ENCODE results near the gene TM9SF4. TPM values are rescaled to one million over a fixed set of nuclear protein-coding genes. Genes with fewer than 3 reads are reported as not detected.

Gene TM9SF4
- total RNA-seq, 4 donors from 2014 or later = 17.2 to 24.8 (median 22.1) TPM

DNA sequence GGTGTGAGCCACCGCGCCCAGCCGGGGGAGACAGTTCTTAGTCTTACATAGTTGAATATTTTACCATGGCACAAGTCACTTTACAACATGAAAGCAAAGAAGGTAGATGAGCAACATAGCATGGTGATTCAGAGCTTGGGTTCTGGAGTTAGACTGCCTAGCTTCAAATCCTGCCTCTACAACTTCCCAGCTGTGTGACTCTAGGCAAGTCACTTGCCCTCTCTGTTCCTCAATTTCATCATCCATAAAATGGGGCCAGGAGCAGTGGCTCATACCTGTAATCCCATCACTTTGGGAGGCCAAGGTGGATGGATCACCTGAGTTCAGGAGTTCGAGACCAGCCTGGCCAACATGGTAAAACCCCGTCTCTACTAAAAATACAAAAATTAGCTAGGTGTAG lies 31.2 kb upstream of the TM9SF4 start:
- TF ChIP-seq, protein P1, sequence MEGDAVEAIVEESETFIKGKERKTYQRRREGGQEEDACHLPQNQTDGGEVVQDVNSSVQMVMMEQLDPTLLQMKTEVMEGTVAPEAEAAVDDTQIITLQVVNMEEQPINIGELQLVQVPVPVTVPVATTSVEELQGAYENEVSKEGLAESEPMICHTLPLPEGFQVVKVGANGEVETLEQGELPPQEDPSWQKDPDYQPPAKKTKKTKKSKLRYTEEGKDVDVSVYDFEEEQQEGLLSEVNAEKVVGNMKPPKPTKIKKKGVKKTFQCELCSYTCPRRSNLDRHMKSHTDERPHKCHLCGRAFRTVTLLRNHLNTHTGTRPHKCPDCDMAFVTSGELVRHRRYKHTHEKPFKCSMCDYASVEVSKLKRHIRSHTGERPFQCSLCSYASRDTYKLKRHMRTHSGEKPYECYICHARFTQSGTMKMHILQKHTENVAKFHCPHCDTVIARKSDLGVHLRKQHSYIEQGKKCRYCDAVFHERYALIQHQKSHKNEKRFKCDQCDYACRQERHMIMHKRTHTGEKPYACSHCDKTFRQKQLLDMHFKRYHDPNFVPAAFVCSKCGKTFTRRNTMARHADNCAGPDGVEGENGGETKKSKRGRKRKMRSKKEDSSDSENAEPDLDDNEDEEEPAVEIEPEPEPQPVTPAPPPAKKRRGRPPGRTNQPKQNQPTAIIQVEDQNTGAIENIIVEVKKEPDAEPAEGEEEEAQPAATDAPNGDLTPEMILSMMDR (IDR thresholded peaks at IDR 0.05; ENCODE audit: low read depth) = no peak

DNA sequence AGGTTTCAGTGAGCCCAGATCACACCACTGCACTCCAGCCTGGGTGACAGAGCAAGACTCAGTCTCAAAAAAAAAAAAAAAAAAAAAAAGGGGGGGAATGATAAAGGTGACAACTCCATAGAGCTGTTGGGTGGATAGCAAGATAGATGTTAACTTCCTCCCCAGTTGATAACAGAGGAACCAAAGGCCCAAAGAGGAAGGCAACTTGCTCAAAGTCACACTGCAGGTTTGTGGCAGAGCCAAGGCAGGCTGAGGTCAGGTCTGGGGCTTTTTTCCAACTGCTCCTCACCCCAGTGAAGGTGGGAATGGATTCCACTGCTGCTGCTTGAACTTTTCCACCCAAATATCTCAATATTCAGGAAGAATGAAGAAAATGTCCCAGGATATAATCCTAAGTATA lies 30.7 kb upstream of the TM9SF4 start:
- TF ChIP-seq, protein P1 (IDR thresholded peaks at IDR 0.05; ENCODE audit: low read depth) = no peak

DNA sequence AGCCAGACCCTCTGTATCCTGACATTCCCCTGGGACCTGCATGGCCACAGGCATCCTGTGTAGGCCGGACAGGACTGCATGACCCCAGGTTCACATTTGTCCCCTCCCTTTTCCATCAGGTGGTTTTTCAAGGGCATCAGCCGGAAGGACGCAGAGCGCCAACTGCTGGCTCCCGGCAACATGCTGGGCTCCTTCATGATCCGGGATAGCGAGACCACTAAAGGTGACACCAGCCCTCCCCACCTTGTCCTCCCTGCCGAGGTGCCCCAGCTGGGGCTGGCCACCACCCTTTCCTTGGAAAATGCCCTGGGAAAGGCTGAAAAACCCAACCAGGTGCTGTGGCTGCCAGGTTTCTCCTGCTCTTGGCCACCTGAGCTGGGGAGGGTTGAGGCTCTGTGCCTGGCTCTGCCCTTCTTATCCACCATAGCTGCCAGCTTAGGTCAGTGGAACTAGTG lies 29.8 kb upstream of the TM9SF4 start:
- TF ChIP-seq, protein P1 (IDR thresholded peaks at IDR 0.05; ENCODE audit: low read depth) = no peak

DNA sequence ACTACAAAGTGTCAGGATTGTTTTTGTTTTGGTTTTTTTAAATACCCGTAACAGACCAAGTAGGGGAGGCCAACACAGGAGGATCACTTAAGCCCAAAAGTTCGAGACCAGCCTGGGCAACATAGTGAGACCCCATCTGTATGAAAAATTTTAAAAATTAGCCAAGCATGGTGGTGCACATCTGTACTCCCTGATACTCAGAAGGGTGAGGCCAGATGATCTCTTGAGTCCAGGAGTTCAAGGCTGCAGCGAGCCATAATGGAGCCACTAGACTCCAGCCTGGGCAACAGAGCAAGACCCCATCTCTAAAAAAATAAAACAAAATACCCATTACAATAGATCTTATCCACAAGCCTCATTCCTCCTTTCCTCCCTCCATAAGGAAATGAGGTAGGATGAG lies 28.7 kb upstream of the TM9SF4 start:
- TF ChIP-seq, protein P1 (IDR thresholded peaks at IDR 0.05; ENCODE audit: low read depth) = no peak

DNA sequence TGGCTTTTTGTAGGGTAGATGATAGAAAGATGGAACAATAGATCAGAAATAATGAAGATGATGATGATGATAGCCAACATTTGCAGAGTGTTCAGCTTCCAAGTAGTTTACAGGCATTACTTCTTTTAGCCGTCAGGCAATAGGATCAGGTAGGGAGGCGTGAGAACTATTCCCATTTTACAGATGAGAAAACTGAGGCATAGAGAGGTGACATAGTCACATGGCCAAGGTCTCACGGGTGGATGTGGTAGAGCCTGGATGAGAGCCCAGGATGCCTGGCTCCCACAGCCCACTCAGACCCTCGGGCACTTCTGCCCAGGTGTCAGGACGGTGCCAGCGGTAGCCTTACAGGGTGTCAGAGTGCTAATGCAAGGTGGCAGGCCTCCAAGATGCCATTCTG lies 26.0 kb upstream of the TM9SF4 start:
- TF ChIP-seq, protein P1 (IDR thresholded peaks at IDR 0.05; ENCODE audit: low read depth) = no peak

DNA sequence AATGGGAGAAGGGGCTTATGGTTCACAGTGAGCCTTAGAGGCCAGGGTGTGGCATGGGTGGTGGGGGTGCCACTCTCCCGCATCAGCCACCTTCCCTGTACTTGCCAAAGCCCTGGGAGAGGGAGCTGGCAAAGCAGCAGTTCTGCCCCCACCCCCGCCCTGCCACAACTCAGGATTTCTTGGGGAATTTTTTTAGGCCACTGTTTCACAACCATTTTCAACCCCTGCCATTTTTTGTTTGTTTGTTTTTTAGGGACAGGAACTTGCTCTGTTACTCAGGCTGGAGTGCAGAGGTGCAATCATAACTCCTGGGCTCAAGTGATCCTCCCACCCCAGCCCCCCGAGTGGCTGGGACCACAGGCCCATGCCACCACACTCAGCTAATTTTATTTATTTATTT lies 22.4 kb upstream of the TM9SF4 start:
- TF ChIP-seq, protein P1 (IDR thresholded peaks at IDR 0.05; ENCODE audit: low read depth) = no peak

DNA sequence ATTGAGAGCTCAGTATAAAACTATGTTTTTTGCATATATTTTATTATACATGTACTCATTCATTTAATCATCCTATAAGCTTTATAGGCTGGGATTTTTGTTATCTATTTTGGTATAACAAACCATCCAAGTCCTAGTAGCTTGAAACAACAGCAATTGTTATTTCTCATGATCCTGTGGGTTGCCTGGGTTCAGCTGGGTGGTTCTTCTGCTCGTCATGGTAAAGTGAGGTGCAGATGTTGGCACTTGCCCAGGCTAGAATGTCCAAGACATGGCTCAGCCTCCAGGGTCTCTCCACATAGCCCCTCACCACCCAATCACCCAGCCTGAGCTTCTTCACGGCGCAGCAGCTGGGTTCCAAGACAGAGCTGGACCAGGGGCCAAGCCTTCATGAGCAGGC lies 20.8 kb upstream of the TM9SF4 start:
- TF ChIP-seq, protein P1 (IDR thresholded peaks at IDR 0.05; ENCODE audit: low read depth) = no peak

Measured in subcutaneous adipose tissue (tissue), 4 donors.